RWPE2 (cell line): ENCODE results near the gene C4orf33.
A peak's percentile ranks its signal among the peaks of the same experiment; 100 is the strongest.

Experiments
- ATAC-seq: fragments of 200-7000 bp; cut with Tn5 transposase; 3 replicates; pipeline ENCODE4 v1.9.1; 2021; ENCODE audit warnings: low read depth
- DNase-seq: peaks from one replicate; pipeline ENCODE4 v3.0.0-alpha.2; 2020; ENCODE audit warnings: low spot score
- H3K27ac ChIP-seq: fragments of 450-650 bp; 2 replicates; pipeline ENCODE4 v1.5.1; 2017; ENCODE audit warnings: mild to moderate bottlenecking; ENCODE audit not compliant: poor library complexity, severe bottlenecking
- H3K27me3 ChIP-seq: fragments of 250-450 bp; sonication (Bioruptor Pico); 2 replicates; pipeline ENCODE4 v1.5.1; 2021; ENCODE audit warnings: mild to moderate bottlenecking, moderate library complexity; ENCODE audit not compliant: insufficient read depth, poor library complexity, severe bottlenecking
- H3K36me3 ChIP-seq: fragments of 250-450 bp; sonication (Bioruptor Pico); 2 replicates; pipeline ENCODE4 v1.5.1; 2020; ENCODE audit warnings: low read depth, mild to moderate bottlenecking, moderate library complexity
- H3K4me1 ChIP-seq: fragments of 250-450 bp; sonication (Bioruptor Pico); 2 replicates; pipeline ENCODE4 v1.5.1; 2021; ENCODE audit warnings: mild to moderate bottlenecking, moderate library complexity; ENCODE audit not compliant: insufficient read depth, poor library complexity, severe bottlenecking
- H3K4me3 ChIP-seq: fragments of 250-450 bp; sonication (Bioruptor Pico); 2 replicates; pipeline ENCODE4 v1.5.1; 2021; ENCODE audit warnings: mild to moderate bottlenecking, moderate library complexity; ENCODE audit not compliant: severe bottlenecking
- H3K9me3 ChIP-seq: fragments of 250-450 bp; sonication (Bioruptor Pico); 2 replicates; pipeline ENCODE4 v1.5.1; 2021; ENCODE audit warnings: mild to moderate bottlenecking, moderate library complexity; ENCODE audit not compliant: severe bottlenecking
- CTCF ChIP-seq: fragments of 450-650 bp; IDR thresholded peaks from one replicate; pipeline ENCODE4 v1.5.1; 2017; ENCODE audit warnings: mild to moderate bottlenecking, moderate library complexity; ENCODE audit not compliant: poor library complexity, severe bottlenecking

Gene C4orf33

DNA sequence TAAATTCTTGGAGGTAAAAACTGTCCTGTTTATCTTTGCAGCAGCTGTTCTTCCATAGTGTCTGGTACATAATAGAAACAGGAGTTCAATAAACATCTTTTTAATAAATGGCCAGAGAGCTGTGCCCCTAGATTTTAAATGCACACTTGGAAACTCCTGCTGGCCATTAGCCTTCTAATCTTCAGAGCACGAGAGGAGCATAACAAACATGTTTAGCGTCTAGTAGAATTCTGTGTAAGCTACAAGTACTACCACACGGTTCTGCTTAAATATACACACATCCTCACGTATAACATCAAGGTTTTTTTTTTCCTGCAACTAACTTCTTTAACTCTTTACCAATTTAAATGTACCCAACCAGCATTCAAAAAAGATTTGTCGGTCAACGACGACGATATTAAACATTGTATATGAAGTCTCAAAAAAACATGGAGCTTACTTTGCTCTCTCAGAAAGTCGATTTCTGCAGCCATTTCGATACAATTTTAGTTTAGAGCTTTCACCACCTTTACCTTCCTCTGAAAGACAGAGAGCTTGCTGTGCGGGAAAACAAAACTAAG is 3.2 kb upstream of the C4orf33 start:
- no peak for TF ChIP-seq CTCF
- no peaks in the 10 kb centered on the region for H3K9me3 ChIP-seq
- H3K4me3 ChIP-seq, result peak overlapping the region; percentile 95
- DNase-seq (no peak), ATAC-seq (0 out of 3 replicates have a peak, but pooled peaks have one; percentile 10)
- H3K27ac ChIP-seq, result peak overlapping the region; percentile 74
- H3K27me3 ChIP-seq, result no peaks in the 10 kb centered on the region
- H3K4me1 ChIP-seq, result peaks cover 17% of the 10 kb centered on the region
- no peaks in the 10 kb centered on the region for H3K36me3 ChIP-seq

DNA sequence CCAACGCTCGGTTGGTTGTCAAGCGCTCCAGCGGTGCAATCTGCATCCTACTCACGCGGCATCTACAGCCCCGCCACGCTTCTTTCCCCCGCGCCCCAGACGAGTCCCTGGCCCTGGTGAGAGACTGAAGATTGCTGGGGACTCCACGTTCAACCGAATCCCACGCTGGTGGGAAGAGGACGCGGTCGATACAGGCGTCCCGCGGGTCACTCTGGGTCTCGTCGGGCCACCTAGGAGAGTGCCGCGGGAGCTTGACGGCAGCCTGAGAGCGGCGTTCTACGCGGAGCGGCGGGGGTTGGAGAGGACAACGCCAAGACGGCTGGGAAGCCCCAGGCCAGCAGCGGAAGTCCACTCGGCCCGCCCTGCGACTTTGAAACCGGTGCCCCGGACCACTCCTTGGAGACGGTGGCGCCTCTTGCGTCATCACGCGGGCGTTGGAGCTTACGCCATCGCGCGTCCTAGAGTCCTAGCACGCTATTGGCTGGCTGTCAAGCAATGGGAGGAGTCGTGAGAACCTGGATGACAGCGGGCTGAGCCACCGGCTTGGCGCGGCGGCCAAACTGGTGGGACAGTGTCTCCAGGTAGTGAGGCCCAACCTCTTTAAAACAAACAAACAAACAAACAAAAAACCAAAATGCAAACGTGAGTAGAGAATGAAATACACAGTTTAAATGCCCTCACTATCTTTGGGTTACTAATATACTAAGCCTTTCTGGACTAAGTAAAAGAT is 2.6 kb upstream of the C4orf33 start, which contains the start of gene SCLT1:
TSS of gene SCLT1 (minus strand) at position 349 of the 730 bp plus-strand sequence. CDS start 436 bp downstream, outside the sequence.
- H3K4me1 ChIP-seq, result peaks cover 17% of the 10 kb centered on the region
- ATAC-seq (peak; percentile 84), DNase-seq (peak; percentile 97)
- H3K27me3 ChIP-seq, result no peaks in the 10 kb centered on the region
- peak within 1 kb of the TSS; percentile 74 for H3K27ac ChIP-seq
- H3K9me3 ChIP-seq, result no peaks in the 10 kb centered on the region
- H3K36me3 ChIP-seq, result no peaks in the 10 kb centered on the region
- no peak for TF ChIP-seq CTCF
- H3K4me3 ChIP-seq, result peak within 1 kb of the TSS; percentile 95

DNA sequence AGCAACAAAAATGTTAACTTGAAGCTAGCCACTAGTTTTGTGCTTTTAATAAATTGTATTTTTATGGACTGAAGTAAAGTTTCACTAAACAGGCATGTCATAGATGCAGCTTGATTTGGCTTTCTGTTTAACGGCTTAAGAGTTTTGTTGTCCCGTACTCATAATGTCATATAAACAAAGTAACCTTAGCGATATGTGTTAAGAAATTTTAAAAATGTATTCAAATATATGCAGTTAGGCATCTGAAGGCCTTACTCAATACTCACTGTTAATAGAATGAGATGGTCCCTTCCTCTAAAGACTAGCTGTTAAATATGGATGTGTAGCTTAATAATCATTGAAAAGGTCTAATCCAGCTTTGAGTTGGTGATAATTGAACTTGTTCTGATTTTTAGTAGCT is 1.6 kb upstream of the C4orf33 start:
- TF ChIP-seq CTCF, result no peak
- Histone ChIP-seq H3K4me3 (no peak overlapping the region), H3K27me3 (no peaks in the 10 kb centered on the region), H3K27ac (peak overlapping the region; percentile 74), H3K36me3 (no peaks in the 10 kb centered on the region), H3K9me3 (no peaks in the 10 kb centered on the region), H3K4me1 (peaks cover 17% of the 10 kb centered on the region)
- ATAC-seq (no peak), DNase-seq (no peak)

DNA sequence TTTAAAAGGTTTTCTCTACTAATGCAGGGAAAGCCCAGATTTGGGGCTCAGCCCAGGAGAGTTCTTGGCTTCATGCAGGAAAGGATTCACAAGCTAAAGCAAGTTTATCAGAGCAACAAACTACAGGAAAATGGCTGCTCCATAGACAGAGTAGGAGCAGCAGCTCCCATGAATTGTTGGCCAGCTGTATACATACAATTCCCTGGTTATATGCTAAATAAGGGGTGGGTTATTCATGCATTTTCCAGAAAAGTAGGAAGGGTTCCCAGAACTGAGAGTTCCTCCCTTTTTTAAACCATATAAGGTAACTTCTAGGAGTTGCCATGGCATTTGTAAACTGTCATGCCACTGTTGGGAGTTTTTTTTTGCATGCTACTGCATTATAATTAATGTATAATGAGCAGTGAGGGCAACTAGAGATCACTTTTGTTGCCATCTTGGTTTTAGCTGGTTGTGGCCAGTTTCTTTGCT is 2.6 kb downstream of the C4orf33 start:
- Histone ChIP-seq H3K9me3 (no peaks in the 10 kb centered on the region), H3K4me1 (peaks cover 10% of the 10 kb centered on the region), H3K27me3 (no peaks in the 10 kb centered on the region), H3K4me3 (no peak overlapping the region), H3K27ac (no peak overlapping the region), H3K36me3 (no peaks in the 10 kb centered on the region)
- DNase-seq (no peak), ATAC-seq (no peak)
- TF ChIP-seq CTCF, result no peak
